HepG2 (cell line): ENCODE measurements around the gene TRIO. TPM values are rescaled to one million over a fixed set of nuclear protein-coding genes. Genes with fewer than 3 reads are reported as not detected.

ENCODE experiments used
- ATAC-seq: fragments of 200-7000 bp; cut with Tn5 transposase; 3 replicates; pipeline ENCODE4 v1.9.1; 2020; ENCODE audit warnings: mild to moderate bottlenecking, moderate library complexity
- BruUV-seq: library from RNA; stranded (reverse); fragments of 400-500 nt; replicated peaks from 2 replicates; lab custom pipeline; 2021; lab: Mats Ljungman, UMichigan
- CTCF ChIA-PET: fragments of 300-600 bp; formaldehyde crosslinking; extraction: SDS; loops from one replicate; lab custom pipeline; 2021; ENCODE audit warnings: low total read pairs, inconsistent platforms, low intra/inter-chr PET ratio; lab: Yijun Ruan, JAX
- POLR2A ChIA-PET: fragments of 350-600 bp; sonication (Branson Sonifier 250); formaldehyde crosslinking; loops from one replicate; lab custom pipeline; 2020; ENCODE audit warnings: antibody characterized with exemption, inconsistent platforms; lab: Yijun Ruan, JAX
- DNase-seq: peaks from one replicate; pipeline ENCODE4 v3.0.0-alpha.2; 2015; ENCODE audit warnings: low spot score
- FAIRE-seq: peaks from 3 replicates; lab custom pipeline; 2011; peaks lifted over from hg19 to GRCh38; lab: Jason Lieb, UNC
- H2AFZ ChIP-seq: one replicate; pipeline ENCODE4 v1.6.1; 2011; ENCODE audit warnings: low read length, inconsistent platforms
- H3K27ac ChIP-seq: fragments of 300-600 bp; 3 replicates; pipeline ENCODE4 v1.8.0; 2011; ENCODE audit warnings: mixed run types, mild to moderate bottlenecking, mixed read lengths, low read length, inconsistent platforms; ENCODE audit not compliant: insufficient read depth; ENCODE audit errors: extremely low read length
- H3K27me3 ChIP-seq, 2 experiments: fragments of 200-600 bp in 1 of 2; 2 replicates in 1 of 2; 3 replicates in 1 of 2; pipeline versions ENCODE4 v1.6.0 to v1.8.0; 2011; ENCODE audit warnings: low read length in 2 of 2, mild to moderate bottlenecking in 2 of 2, moderate library complexity in 2 of 2, inconsistent platforms in 1 of 2; ENCODE audit not compliant: insufficient read depth in 2 of 2, control insufficient read depth in 1 of 2
- H3K36me3 ChIP-seq, 2 experiments: fragments of 200-600 bp in 1 of 2; replicated peaks in 1 of 2; 2 replicates in 1 of 2; 3 replicates in 1 of 2; pipeline versions ENCODE4 v1.5.1 to v1.8.0; 2011; ENCODE audit warnings: low read length in 2 of 2, inconsistent platforms in 1 of 2; ENCODE audit not compliant: insufficient read depth in 2 of 2, control insufficient read depth in 1 of 2
- H3K4me1 ChIP-seq: 2 replicates; pipeline ENCODE4 v1.5.1; 2012; ENCODE audit warnings: low read length, inconsistent platforms; ENCODE audit not compliant: insufficient read depth
- H3K4me2 ChIP-seq: 2 replicates; pipeline ENCODE4 v1.6.0; 2011; ENCODE audit warnings: low read depth, low read length, inconsistent platforms
- H3K4me3 ChIP-seq, 3 experiments: fragments of 200-600 bp in 1 of 3; sonication (generic), shearing (Covaris generic) in 1 of 3; replicated peaks in 1 of 3; 2 replicates each; pipeline ENCODE4 v1.5.1; 2011 to 2016; ENCODE audit warnings: low read length in 3 of 3, inconsistent platforms in 2 of 3, low read depth in 2 of 3, mild to moderate bottlenecking in 2 of 3, control low read depth in 1 of 3, mixed read lengths in 1 of 3; ENCODE audit not compliant: insufficient read depth in 1 of 3
- H3K79me2 ChIP-seq: one replicate; pipeline ENCODE4 v1.6.1; 2011; ENCODE audit warnings: low read length, inconsistent platforms; ENCODE audit not compliant: insufficient read depth
- H3K9ac ChIP-seq: 2 replicates; pipeline ENCODE4 v1.6.0; 2011; ENCODE audit warnings: mild to moderate bottlenecking, low read depth, low read length, inconsistent platforms; ENCODE audit not compliant: insufficient read depth
- H3K9me3 ChIP-seq: 2 replicates; pipeline ENCODE4 v1.5.1; 2012; ENCODE audit warnings: mild to moderate bottlenecking, low read length
- H4K20me1 ChIP-seq: 2 replicates; pipeline ENCODE4 v1.6.0; 2011; ENCODE audit warnings: inconsistent platforms, mild to moderate bottlenecking, low read length, moderate library complexity; ENCODE audit not compliant: insufficient read depth
- AGO2 ChIP-seq: fragments of 200-400 bp; formaldehyde crosslinking; optimal IDR thresholded peaks from 2 replicates; pipeline ENCODE3; 2017; ENCODE audit warnings: mild to moderate bottlenecking, low read depth, low read length, moderate library complexity
- BORCS8-MEF2B ChIP-seq: sonication (generic); formaldehyde crosslinking; IDR thresholded peaks from 2 replicates; pipeline ENCODE4 v1.8.0; 2022; ENCODE audit warnings: mild to moderate bottlenecking, missing genetic modification reagents
- NPAS2 ChIP-seq: sonication (generic); formaldehyde crosslinking; IDR thresholded peaks from 2 replicates; pipeline ENCODE4 v1.8.0; 2022; ENCODE audit warnings: mild to moderate bottlenecking, missing genetic modification reagents, borderline replicate concordance
- PHF8 ChIP-seq: sonication (generic); formaldehyde crosslinking; IDR thresholded peaks from 2 replicates; pipeline ENCODE4 v1.5.0; 2020; ENCODE audit warnings: missing genetic modification reagents
- RBM22 ChIP-seq: fragments of 200-400 bp; formaldehyde crosslinking; optimal IDR thresholded peaks from 2 replicates; pipeline ENCODE3; 2017; ENCODE audit warnings: mild to moderate bottlenecking, low read length, moderate library complexity
- SMAD1 ChIP-seq: sonication (generic); formaldehyde crosslinking; IDR thresholded peaks from 2 replicates; pipeline ENCODE4 v1.4.0; 2020; ENCODE audit warnings: missing genetic modification reagents, low read depth, mild to moderate bottlenecking, borderline replicate concordance
- ZFY ChIP-seq: sonication (generic); formaldehyde crosslinking; IDR thresholded peaks from 2 replicates; pipeline ENCODE4 v1.4.0; 2020; ENCODE audit warnings: missing genetic modification reagents
- ZNF567 ChIP-seq: sonication (generic); formaldehyde crosslinking; IDR thresholded peaks from 2 replicates; pipeline ENCODE4 v1.8.1; 2023; ENCODE audit warnings: mild to moderate bottlenecking, missing genetic modification reagents, borderline replicate concordance
- ZNF605 ChIP-seq: sonication (generic); formaldehyde crosslinking; IDR thresholded peaks from 2 replicates; pipeline ENCODE4 v1.8.0; 2022; ENCODE audit warnings: mild to moderate bottlenecking, missing genetic modification reagents
- ZNF747 ChIP-seq: sonication (generic); formaldehyde crosslinking; IDR thresholded peaks from 2 replicates; pipeline ENCODE4 v1.8.1; 2023; ENCODE audit warnings: missing genetic modification reagents, mild to moderate bottlenecking, borderline replicate concordance
- ZNF776 ChIP-seq: sonication (generic); formaldehyde crosslinking; IDR thresholded peaks from 2 replicates; pipeline ENCODE4 v1.4.0; 2020; ENCODE audit warnings: mild to moderate bottlenecking, missing genetic modification reagents
- ZNF850 ChIP-seq: sonication (generic); formaldehyde crosslinking; conservative IDR thresholded peaks from 2 replicates; pipeline ENCODE4 v1.9.0; 2021; ENCODE audit warnings: mild to moderate bottlenecking, missing genetic modification reagents
- WGBS: methylation state at CpG from one replicate; pipeline ENCODE4 v1.1.6; 2017; ENCODE audit warnings: low lambda C conversion rate; 5-methylcytosine and 5-hydroxymethylcytosine counted together
- in situ Hi-C: cut with HindIII; loops from 2 replicates; pipeline ENCODE4 v1.10.0; 2017; ENCODE audit warnings: low pct_unique_long_range_greater_than_20kb; ENCODE audit not compliant: extremely low pct_ligation_motif_present
- intact Hi-C: fragments of 100-400 bp; cut with micrococcal nuclease; formaldehyde crosslinking; loops from one replicate; pipeline ENCODE4 v1.10.0; 2022; ENCODE audit not compliant: unreplicated experiment
- polyA plus RNA-seq, 8 experiments: library from polyadenylated mRNA; depleted of rRNA in 3 of 8; stranded (reverse) in 7 of 8; unstranded in 1 of 8; fragments of >200 nt; fragmentation: Illumina TruSeq in 4 of 8; extraction: Trizol in 4 of 8; gene quantifications; 2 replicates each; pipeline versions ENCODE4 v1.2.1 to v1.2.3, GENCODE V29; 2011 to 2016; ENCODE audit warnings: low read depth in 4 of 8, missing spikeins in 1 of 8, mixed read lengths in 1 of 8; ENCODE audit not compliant: insufficient read depth in 1 of 8
- total RNA-seq, 5 experiments: library from RNA; depleted of rRNA; stranded (reverse); fragments of >200 nt; fragmentation: Illumina TruSeq; extraction: Trizol; gene quantifications; 2 replicates each; pipeline ENCODE4 v1.2.3, GENCODE V29; 2016; ENCODE audit warnings: low read depth in 1 of 5
- TF ChIP-seq, protein P1 (sequence below): sonication (generic); formaldehyde crosslinking; IDR thresholded peaks from 2 replicates; pipeline ENCODE4 v1.4.0; 2020; ENCODE audit warnings: missing genetic modification reagents, mild to moderate bottlenecking, borderline replicate concordance
- TF ChIP-seq, protein P2 (sequence below): sonication (generic); formaldehyde crosslinking; IDR thresholded peaks from 2 replicates; pipeline ENCODE4 v1.8.1; 2023; ENCODE audit warnings: mild to moderate bottlenecking, missing genetic modification reagents, borderline replicate concordance
- TF ChIP-seq, protein P3 (sequence below): sonication (generic); formaldehyde crosslinking; IDR thresholded peaks from 2 replicates; pipeline ENCODE4 v1.9.0; 2022; ENCODE audit warnings: missing genetic modification reagents, mild to moderate bottlenecking, borderline replicate concordance

The TRIO gene
- total and polyA plus RNA-seq, 2 of the 13 experiments (the other 11 are each of a cell fraction or from before 2014, with no cell fraction given) = 45.2 to 45.9 TPM

DNA sequence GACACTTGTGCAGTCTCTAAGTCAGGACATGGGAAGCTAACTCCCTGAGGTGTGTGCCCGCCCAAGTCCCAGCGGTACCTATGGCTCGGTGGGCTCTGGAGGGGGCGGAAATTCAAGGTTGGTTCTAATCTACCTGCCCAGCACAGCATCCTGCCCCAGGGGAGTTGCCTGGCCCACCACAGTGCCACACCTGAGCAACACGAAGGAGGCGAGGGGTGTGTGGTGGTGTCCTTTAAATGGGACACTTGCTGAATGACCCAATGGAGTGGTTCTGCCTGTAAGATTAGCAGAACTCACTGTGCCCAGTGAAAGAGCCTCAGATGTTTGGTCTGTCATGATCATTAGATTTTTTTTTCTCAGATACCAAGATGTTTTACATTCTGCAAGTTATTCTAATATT lies 367.7 kb downstream of the TRIO start:
- no peak for FAIRE-seq
- no peak overlapping the region for H3K4me2 ChIP-seq
- H4K20me1 ChIP-seq = no peaks in the 10 kb centered on the region
- H3K27me3 ChIP-seq = no peaks in the 10 kb centered on the region
- H3K9ac ChIP-seq = no peak overlapping the region
- TF ChIP-seq RBM22 (peak; percentile 88), ZNF776 (no peak), AGO2 (peak; percentile 54)
- TF ChIP-seq, all 625 proteins: peak for 2
- WGBS = 93% methylated on average over 3 of the region's 6 CpGs
- Histone ChIP-seq H2AFZ (no peak overlapping the region), H3K36me3 (peaks cover 5 to 6% of the 10 kb centered on the region in 2 experiments; a peak in 4 of 5 replicates), H3K4me3 (no peak overlapping the region), H3K9me3 (0 out of 2 replicates have a peak, but pooled peaks cover 5% of the 10 kb centered on the region), H3K4me1 (no peaks in the 10 kb centered on the region), H3K79me2 (no peaks in the 10 kb centered on the region), H3K27ac (no peak overlapping the region)
- ChIA-PET CTCF (no interaction called here), POLR2A (no interaction called here)
- intact Hi-C loops = no loop called here
- no TSS peak for BruUV-seq
- no peak for DNase-seq
- in situ Hi-C loops = no loop called here
- ATAC-seq = peak; percentile 16; the same call in 2 of the 3 replicates

DNA sequence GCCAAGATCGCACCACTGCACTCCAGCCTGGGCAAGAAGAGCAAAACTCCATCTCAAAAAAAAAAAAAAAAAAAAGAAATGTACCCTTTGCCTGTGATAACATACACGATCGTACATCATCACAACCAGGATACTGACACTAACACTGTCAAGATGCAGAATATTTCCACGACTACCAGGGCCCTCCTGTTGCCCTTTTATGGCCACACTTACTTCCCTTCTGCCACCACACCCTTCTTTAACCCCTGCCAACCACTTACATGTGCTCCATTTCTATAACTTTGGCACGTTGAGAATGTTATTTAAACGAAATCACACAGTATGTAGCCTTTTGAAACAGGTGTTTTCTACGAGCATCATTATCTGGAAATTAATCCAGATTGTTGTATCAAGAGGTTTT lies 369.4 kb downstream of the TRIO start:
- BruUV-seq = no TSS peak
- H4K20me1 ChIP-seq = no peaks in the 10 kb centered on the region
- intact Hi-C loops (no loop called here), in situ Hi-C loops (no loop called here)
- no peak overlapping the region for H3K4me2 ChIP-seq
- WGBS = 60% methylated on average over 7 of the region's 7 CpGs
- no peaks in the 10 kb centered on the region for H3K4me1 ChIP-seq
- H3K79me2 ChIP-seq = no peaks in the 10 kb centered on the region
- H3K4me3 ChIP-seq = no peak overlapping the region
- no peak overlapping the region for H2AFZ ChIP-seq
- H3K9ac ChIP-seq = no peak overlapping the region
- no peak for FAIRE-seq
- 0 out of 2 replicates have a peak, but pooled peaks cover 5% of the 10 kb centered on the region for H3K9me3 ChIP-seq
- CTCF ChIA-PET = no interaction called here
- H3K36me3 ChIP-seq = peaks cover 3 to 6% of the 10 kb centered on the region in 2 experiments; a peak in 3 of 5 replicates
- ATAC-seq = no peak
- H3K27me3 ChIP-seq = no peaks in the 10 kb centered on the region
- H3K27ac ChIP-seq = no peak overlapping the region
- POLR2A ChIA-PET = no interaction called here
- DNase-seq = no peak
- no peak for TF ChIP-seq ZNF567 (CRISPR knock-in tag)
- TF ChIP-seq, protein P1, sequence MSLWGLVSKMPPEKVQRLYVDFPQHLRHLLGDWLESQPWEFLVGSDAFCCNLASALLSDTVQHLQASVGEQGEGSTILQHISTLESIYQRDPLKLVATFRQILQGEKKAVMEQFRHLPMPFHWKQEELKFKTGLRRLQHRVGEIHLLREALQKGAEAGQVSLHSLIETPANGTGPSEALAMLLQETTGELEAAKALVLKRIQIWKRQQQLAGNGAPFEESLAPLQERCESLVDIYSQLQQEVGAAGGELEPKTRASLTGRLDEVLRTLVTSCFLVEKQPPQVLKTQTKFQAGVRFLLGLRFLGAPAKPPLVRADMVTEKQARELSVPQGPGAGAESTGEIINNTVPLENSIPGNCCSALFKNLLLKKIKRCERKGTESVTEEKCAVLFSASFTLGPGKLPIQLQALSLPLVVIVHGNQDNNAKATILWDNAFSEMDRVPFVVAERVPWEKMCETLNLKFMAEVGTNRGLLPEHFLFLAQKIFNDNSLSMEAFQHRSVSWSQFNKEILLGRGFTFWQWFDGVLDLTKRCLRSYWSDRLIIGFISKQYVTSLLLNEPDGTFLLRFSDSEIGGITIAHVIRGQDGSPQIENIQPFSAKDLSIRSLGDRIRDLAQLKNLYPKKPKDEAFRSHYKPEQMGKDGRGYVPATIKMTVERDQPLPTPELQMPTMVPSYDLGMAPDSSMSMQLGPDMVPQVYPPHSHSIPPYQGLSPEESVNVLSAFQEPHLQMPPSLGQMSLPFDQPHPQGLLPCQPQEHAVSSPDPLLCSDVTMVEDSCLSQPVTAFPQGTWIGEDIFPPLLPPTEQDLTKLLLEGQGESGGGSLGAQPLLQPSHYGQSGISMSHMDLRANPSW (CRISPR knock-in tag) = no peak
- no peak for TF ChIP-seq ZNF747 (CRISPR knock-in tag)
- TF ChIP-seq, protein P2, sequence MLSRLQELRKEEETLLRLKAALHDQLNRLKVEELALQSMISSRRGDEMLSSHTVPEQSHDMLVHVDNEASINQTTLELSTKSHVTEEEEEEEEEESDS (CRISPR knock-in tag) = no peak
- TF ChIP-seq NPAS2 (CRISPR knock-in tag) = no peak
- TF ChIP-seq ZFY (CRISPR knock-in tag) = no peak
- no peak for TF ChIP-seq SMAD1
- TF ChIP-seq, protein P3, sequence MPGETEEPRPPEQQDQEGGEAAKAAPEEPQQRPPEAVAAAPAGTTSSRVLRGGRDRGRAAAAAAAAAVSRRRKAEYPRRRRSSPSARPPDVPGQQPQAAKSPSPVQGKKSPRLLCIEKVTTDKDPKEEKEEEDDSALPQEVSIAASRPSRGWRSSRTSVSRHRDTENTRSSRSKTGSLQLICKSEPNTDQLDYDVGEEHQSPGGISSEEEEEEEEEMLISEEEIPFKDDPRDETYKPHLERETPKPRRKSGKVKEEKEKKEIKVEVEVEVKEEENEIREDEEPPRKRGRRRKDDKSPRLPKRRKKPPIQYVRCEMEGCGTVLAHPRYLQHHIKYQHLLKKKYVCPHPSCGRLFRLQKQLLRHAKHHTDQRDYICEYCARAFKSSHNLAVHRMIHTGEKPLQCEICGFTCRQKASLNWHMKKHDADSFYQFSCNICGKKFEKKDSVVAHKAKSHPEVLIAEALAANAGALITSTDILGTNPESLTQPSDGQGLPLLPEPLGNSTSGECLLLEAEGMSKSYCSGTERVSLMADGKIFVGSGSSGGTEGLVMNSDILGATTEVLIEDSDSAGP (CRISPR knock-in tag) = no peak
- no peak for TF ChIP-seq ZNF605 (CRISPR knock-in tag)
- TF ChIP-seq ZNF850 (CRISPR knock-in tag) = no peak
- TF ChIP-seq PHF8 = no peak
- TF ChIP-seq BORCS8-MEF2B = no peak
